HUES64 (cell line): Measurements from ENCODE around the gene CYB5R4.
"Not testable (repeated sequence)": the region's sequence is repeated elsewhere in the genome, so short reads cannot be mapped to it uniquely, and the experiment has no call there.

Source experiments
- H3K27ac ChIP-seq: 2 replicates; pipeline ENCODE4 v1.7.0; 2013; ENCODE audit warnings: low read depth, low read length, inconsistent platforms
- H3K27me3 ChIP-seq: 2 replicates; pipeline ENCODE4 v1.6.1; 2013; ENCODE audit warnings: mild to moderate bottlenecking, low read length; ENCODE audit not compliant: insufficient read depth
- H3K36me3 ChIP-seq: 2 replicates; pipeline ENCODE4 v1.6.1; 2013; ENCODE audit warnings: mild to moderate bottlenecking, low read length; ENCODE audit not compliant: insufficient read depth
- H3K4me1 ChIP-seq: 2 replicates; pipeline ENCODE4 v1.6.1; 2013; ENCODE audit warnings: mild to moderate bottlenecking, low read length, moderate library complexity; ENCODE audit not compliant: insufficient read depth
- H3K4me3 ChIP-seq: 2 replicates; pipeline ENCODE4 v1.5.1; 2013; ENCODE audit warnings: mild to moderate bottlenecking, low read length, moderate library complexity
- H3K9ac ChIP-seq: 2 replicates; pipeline ENCODE4 v1.6.1; 2013; ENCODE audit warnings: mild to moderate bottlenecking, low read depth, low read length
- H3K9me3 ChIP-seq: 2 replicates; pipeline ENCODE4 v1.6.1; 2013; ENCODE audit warnings: low read depth, low read length; ENCODE audit not compliant: insufficient read depth
- WGBS: fragments of 150-250, 120-280 bp; methylation state at CpG from one replicate; pipeline ENCODE4 v1.1.7; 2013; ENCODE audit warnings: missing lambda C conversion rate; 5-methylcytosine and 5-hydroxymethylcytosine counted together

The CYB5R4 gene

GRCh38 chr6:83885984-83886383 is 26.5 kb downstream of the CYB5R4 start:
- no peaks in the 10 kb centered on the region for H3K27me3 ChIP-seq
- WGBS = 100% methylated on average over 2 of the region's 2 CpGs
- no peak overlapping the region for H3K4me3 ChIP-seq
- H3K27ac ChIP-seq = no peak overlapping the region
- no peaks in the 10 kb centered on the region for H3K9me3 ChIP-seq
- H3K4me1 ChIP-seq = no peaks in the 10 kb centered on the region
- H3K36me3 ChIP-seq = no peaks in the 10 kb centered on the region
- H3K9ac ChIP-seq = no peak overlapping the region

- 0 out of 2 replicates have a peak, but pooled peaks cover under 1% of the 10 kb centered on the region for H3K4me1 ChIP-seq
- no peaks in the 10 kb centered on the region for H3K27me3 ChIP-seq
- WGBS = 95% methylated on average over 1 of the region's 1 CpG
- H3K9ac ChIP-seq = no peak overlapping the region
- H3K27ac ChIP-seq = no peak overlapping the region
- H3K9me3 ChIP-seq = no peaks in the 10 kb centered on the region
- H3K36me3 ChIP-seq = no peaks in the 10 kb centered on the region
- no peak overlapping the region for H3K4me3 ChIP-seq
These were observed 30.1 kb downstream of the CYB5R4 start for GRCh38 chr6:83889621-83890020.

GRCh38 chr6:83890520-83890919 is 31.0 kb downstream of the CYB5R4 start:
- no peaks in the 10 kb centered on the region for H3K36me3 ChIP-seq
- 0 out of 2 replicates have a peak, but pooled peaks cover 6% of the 10 kb centered on the region for H3K4me1 ChIP-seq
- H3K9ac ChIP-seq = no peak overlapping the region
- WGBS = 91% methylated on average over 4 of the region's 4 CpGs
- H3K9me3 ChIP-seq = no peaks in the 10 kb centered on the region
- no peak overlapping the region for H3K27ac ChIP-seq
- H3K27me3 ChIP-seq = no peaks in the 10 kb centered on the region
- H3K4me3 ChIP-seq = no peak overlapping the region

- WGBS = 86% methylated on average over 4 of the region's 4 CpGs
- Histone ChIP-seq H3K27ac (no peak overlapping the region), H3K9me3 (no peaks in the 10 kb centered on the region), H3K9ac (no peak overlapping the region), H3K4me3 (no peak overlapping the region), H3K36me3 (no peaks in the 10 kb centered on the region), H3K4me1 (0 out of 2 replicates have a peak, but pooled peaks cover 6% of the 10 kb centered on the region), H3K27me3 (no peaks in the 10 kb centered on the region)
These were observed 32.1 kb downstream of the CYB5R4 start for GRCh38 chr6:83891586-83891985.

- no peak overlapping the region for H3K9ac ChIP-seq
- H3K27me3 ChIP-seq = no peaks in the 10 kb centered on the region
- 100% methylated on average over 1 of the region's 1 CpG for WGBS
- H3K9me3 ChIP-seq = no peaks in the 10 kb centered on the region
- H3K36me3 ChIP-seq = no peaks in the 10 kb centered on the region
- no peak overlapping the region for H3K27ac ChIP-seq
- no peak overlapping the region for H3K4me3 ChIP-seq
- 0 out of 2 replicates have a peak, but pooled peaks cover 6% of the 10 kb centered on the region for H3K4me1 ChIP-seq
These were observed 33.5 kb downstream of the CYB5R4 start for GRCh38 chr6:83893024-83893423.

GRCh38 chr6:83897094-83897493 is 37.6 kb downstream of the CYB5R4 start:
- H3K27ac ChIP-seq, H3K9me3 ChIP-seq, H3K4me3 ChIP-seq, H3K9ac ChIP-seq, H3K27me3 ChIP-seq, H3K36me3 ChIP-seq, H3K4me1 ChIP-seq: not testable (repeated sequence)
- WGBS = no CpG with 5 or more reads among the region's 2 CpGs

GRCh38 chr6:83901624-83902023 is 42.1 kb downstream of the CYB5R4 start:
- Histone ChIP-seq H3K27me3 (no peaks in the 10 kb centered on the region), H3K4me1 (no peaks in the 10 kb centered on the region), H3K9ac (no peak overlapping the region), H3K9me3 (no peaks in the 10 kb centered on the region), H3K27ac (no peak overlapping the region), H3K4me3 (no peak overlapping the region), H3K36me3 (no peaks in the 10 kb centered on the region)
- WGBS = no CpG with 5 or more reads among the region's 1 CpG

GRCh38 chr6:83904395-83904794 is 44.9 kb downstream of the CYB5R4 start:
- H3K36me3 ChIP-seq = no peaks in the 10 kb centered on the region
- WGBS = 92% methylated on average over 2 of the region's 4 CpGs
- no peak overlapping the region for H3K9ac ChIP-seq
- H3K27me3 ChIP-seq = no peaks in the 10 kb centered on the region
- no peak overlapping the region for H3K4me3 ChIP-seq
- H3K4me1 ChIP-seq = peaks cover 9% of the 10 kb centered on the region
- no peak overlapping the region for H3K27ac ChIP-seq
- no peaks in the 10 kb centered on the region for H3K9me3 ChIP-seq

GRCh38 chr6:83905648-83906047 is 46.2 kb downstream of the CYB5R4 start:
- Histone ChIP-seq H3K27me3 (no peaks in the 10 kb centered on the region), H3K9me3 (no peaks in the 10 kb centered on the region), H3K9ac (no peak overlapping the region), H3K27ac (no peak overlapping the region), H3K4me3 (no peak overlapping the region), H3K4me1 (peaks cover 16% of the 10 kb centered on the region), H3K36me3 (no peaks in the 10 kb centered on the region)
- WGBS = 97% methylated on average over 4 of the region's 4 CpGs

- H3K27me3 ChIP-seq, H3K9ac ChIP-seq, H3K27ac ChIP-seq, H3K4me3 ChIP-seq, H3K36me3 ChIP-seq, H3K9me3 ChIP-seq: not testable (repeated sequence)
- H3K4me1 ChIP-seq = peaks cover 33% of the 10 kb centered on the region
- 100% methylated on average over 5 of the region's 5 CpGs for WGBS
These were observed 48.3 kb downstream of the CYB5R4 start for GRCh38 chr6:83907623-83908390.

GRCh38 chr6:83908813-83909212 is 49.3 kb downstream of the CYB5R4 start:
- 82% methylated on average over 2 of the region's 2 CpGs for WGBS

GRCh38 chr6:83911278-83911677 is 51.8 kb downstream of the CYB5R4 start:
- H3K27me3 ChIP-seq = no peaks in the 10 kb centered on the region
- peaks cover 35% of the 10 kb centered on the region for H3K4me1 ChIP-seq

More at GRCh38 chr6:83908813-83909212, 49.3 kb downstream of the CYB5R4 start:
- Histone ChIP-seq H3K36me3 (no peaks in the 10 kb centered on the region), H3K9me3 (no peaks in the 10 kb centered on the region), H3K4me1 (peaks cover 35% of the 10 kb centered on the region), H3K9ac (no peak overlapping the region), H3K27ac (no peak overlapping the region), H3K27me3 (no peaks in the 10 kb centered on the region), H3K4me3 (no peak overlapping the region)

More at GRCh38 chr6:83911278-83911677, 51.8 kb downstream of the CYB5R4 start:
- Histone ChIP-seq H3K9ac (no peak overlapping the region), H3K9me3 (no peaks in the 10 kb centered on the region), H3K27ac (no peak overlapping the region), H3K4me3 (no peak overlapping the region), H3K36me3 (no peaks in the 10 kb centered on the region)
